HG03103 (cell line): ENCODE data around the gene LMBR1.
"Not testable (repeated sequence)": the region's sequence is repeated elsewhere in the genome, so short reads cannot be mapped to it uniquely, and the experiment has no call there.

Experiments
- ATAC-seq: cut with Tn5 transposase; IDR thresholded peaks from one replicate; pipeline ENCODE4 v1.9.1; 2021; ENCODE audit warnings: low read depth; ENCODE audit not compliant: unreplicated experiment

Gene LMBR1, protein sequence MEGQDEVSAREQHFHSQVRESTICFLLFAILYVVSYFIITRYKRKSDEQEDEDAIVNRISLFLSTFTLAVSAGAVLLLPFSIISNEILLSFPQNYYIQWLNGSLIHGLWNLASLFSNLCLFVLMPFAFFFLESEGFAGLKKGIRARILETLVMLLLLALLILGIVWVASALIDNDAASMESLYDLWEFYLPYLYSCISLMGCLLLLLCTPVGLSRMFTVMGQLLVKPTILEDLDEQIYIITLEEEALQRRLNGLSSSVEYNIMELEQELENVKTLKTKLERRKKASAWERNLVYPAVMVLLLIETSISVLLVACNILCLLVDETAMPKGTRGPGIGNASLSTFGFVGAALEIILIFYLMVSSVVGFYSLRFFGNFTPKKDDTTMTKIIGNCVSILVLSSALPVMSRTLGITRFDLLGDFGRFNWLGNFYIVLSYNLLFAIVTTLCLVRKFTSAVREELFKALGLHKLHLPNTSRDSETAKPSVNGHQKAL

DNA sequence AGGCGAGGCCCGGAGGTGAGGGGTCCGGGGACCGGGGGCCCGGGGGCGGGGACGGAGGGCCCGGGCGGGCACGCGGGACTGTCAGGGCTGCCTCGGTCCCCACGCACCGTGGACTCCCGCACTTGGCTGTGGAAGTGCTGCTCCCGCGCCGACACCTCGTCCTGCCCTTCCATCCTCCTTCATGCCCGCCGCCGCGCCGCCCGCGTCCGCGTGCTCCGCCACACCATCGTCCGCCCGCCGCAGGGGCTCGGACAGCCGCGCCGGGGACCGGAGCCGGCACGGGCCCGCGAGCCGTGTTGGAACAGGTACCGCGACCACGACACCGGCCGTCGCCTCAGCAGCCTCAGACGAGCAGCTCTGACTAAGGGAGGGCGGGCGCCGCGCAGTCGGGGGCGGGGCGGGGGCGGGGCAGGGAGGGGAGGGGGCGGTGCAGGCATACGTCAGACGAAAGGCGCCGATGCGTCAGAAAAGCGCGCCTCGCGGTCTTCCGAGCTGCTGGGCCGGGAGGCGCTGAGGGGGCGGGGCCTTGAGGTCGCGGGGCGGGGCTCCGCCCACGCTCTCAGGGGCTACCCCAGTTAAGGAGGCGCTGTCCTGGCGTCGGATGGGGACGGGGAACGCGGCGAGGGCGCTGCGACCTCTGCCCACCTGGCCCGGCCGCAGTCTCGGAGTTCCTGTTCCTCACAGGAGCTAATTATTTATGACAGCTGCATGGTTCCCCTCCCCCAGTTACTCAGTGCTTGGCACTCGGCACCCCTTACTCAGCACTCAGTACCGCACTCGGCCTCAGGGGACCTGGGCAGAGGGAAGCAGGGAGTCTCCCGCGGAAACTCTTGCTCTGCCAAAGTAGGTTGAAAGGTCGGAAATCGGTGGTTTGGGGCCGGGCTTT lies at the start of gene LMBR1:
TSS of gene LMBR1 (minus strand) at position 363 of the 886 bp plus-strand sequence. CDS start at position 173, 190 bp downstream.
- peak; percentile 71 for ATAC-seq

DNA sequence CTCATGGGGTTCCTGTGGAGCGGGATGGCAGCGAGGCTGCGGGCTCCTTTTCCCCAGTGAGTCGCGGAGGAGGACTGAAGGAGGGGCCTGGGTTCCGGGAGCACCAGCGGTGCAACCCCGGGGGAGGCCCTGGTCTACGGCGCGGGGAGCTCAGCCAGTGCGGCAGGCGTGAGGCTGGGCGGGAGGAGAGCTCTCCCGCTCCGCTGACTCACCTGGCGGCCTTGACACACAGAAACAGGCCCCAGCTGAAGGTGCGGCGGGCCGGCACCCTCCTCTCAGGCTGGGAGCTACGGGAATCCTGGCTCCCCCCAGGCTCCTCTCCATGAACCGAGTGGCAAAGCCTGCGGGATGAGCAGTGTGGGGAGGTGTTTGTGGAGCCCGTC lies 49.7 kb upstream of the LMBR1 start:
- ATAC-seq = no peak

DNA sequence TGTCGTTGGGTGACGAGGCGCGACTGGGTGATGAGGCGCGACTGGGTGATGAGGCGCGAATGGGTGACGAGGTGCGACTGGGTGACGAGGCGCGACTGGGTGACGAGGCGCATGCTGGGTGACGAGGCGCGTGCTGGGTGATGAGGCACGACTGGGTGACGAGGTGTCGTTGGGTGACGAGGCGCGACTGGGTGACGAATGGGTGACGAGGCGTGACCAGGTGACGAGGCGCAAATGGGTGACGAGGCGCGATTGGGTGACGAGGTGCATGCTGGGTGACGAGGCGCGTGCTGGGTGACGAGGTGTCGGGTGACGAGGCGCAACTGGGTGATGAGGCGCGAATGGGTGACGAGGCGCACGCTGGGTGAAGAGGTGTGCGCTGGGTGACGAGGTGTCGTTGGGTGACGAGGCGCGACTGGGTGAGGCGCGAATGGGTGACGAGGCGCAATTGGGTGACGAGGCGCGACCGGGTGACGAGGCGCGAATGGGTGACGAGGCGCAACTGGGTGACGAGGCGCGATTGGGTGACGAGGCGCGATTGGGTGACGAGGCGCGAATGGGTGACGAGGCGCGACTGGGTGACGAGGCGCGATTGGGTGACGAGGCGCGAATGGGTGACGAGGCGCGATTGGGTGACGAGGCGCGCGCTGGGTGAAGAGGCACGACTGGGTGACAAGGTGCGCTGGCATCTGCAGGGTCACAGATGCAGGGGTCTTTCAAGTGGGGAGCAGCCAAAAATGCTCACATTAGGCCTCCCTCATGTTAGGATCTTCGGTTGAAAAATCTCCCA lies 48.6 kb upstream of the LMBR1 start:
- no peak for ATAC-seq

DNA sequence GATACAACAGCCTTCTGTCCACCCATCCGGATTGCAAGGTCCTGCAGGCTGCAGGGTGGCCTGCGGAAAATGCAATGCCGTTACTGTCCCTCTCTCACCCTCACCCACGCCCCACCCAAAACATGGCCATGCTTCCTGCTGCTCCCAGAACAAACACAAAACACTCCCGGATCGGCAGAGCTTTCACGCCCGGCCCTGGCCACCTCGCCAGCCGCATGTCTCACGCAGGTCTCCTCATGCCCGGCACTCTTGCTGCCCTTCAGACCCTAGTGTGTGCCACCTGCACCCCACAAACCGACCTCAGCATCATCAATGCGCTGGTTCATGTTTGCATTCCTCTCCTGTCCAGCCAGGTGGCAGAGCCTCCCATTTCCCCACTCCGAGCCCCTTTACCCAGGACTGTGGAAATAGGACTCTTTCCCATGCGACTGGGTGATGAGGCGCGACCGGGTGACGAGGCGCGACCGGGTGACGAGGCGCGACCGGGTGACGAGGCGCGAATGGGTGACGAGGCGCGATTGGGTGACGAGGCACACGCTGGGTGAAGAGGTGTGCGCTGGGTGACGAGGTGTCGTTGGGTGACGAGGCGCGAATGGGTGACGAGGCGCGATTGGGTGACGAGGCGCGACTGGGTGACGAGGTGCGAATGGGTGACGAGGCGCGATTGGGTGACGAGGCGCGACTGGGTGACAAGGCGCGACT lies 47.6 kb upstream of the LMBR1 start:
- ATAC-seq = no peak

DNA sequence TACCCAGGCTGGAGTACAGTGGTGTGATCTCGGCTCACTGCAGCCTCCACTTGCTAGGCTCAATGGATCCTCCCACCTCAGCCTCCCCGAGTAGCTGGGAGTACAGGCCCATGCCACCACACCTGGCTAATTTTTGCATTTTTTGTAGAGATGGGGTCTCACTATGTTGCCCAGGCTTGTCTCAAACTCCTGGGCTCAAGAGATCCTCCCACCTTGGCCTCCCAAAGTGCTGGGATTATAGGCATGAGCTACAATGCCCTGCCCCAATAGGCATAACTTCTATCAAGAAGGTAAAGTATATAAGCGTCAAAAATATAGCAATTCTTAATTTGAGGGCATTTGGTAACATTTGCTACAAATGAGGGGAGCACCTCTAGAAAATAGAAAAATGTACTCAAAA lies 43.8 kb upstream of the LMBR1 start:
- ATAC-seq = not testable (repeated sequence)

DNA sequence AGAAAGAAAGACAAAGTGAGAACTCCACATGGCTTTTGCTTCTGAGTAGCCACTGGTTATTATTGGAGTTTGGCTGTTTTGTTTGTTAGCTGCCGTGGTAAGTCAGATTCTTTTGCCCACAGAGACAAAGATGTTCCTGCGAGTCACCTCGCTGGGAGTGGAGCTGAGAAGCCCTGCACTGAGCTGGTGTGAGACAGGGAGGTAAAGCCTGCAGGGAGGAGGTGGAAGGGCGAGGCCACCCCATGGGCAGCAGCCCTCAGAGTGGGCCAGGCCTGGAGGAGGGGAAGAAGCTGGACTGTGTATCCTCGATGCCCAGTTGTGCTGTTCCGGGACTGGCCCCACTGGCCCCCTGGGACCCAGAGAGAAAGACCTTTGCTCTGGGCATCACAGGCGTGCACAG lies 42.3 kb upstream of the LMBR1 start:
- ATAC-seq = no peak

DNA sequence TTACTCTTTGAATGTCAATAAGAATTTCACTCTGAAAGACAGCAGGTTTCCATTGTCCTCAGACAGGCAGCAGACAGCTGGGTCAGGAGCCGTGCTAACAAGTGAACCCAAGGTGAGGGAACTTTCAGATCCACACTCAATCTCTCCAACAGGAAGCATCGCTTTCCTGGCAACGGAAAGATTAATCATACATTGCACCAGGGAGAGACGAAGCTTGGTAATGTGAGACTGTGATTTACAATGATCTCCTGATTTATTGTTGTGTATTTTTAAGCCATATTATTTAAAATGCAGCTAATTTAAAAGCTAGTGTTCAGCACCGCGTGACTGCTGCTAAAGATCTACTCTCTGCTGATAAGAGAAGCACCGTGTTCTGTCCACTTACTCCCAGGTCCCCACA lies 39.0 kb upstream of the LMBR1 start:
- no peak for ATAC-seq

DNA sequence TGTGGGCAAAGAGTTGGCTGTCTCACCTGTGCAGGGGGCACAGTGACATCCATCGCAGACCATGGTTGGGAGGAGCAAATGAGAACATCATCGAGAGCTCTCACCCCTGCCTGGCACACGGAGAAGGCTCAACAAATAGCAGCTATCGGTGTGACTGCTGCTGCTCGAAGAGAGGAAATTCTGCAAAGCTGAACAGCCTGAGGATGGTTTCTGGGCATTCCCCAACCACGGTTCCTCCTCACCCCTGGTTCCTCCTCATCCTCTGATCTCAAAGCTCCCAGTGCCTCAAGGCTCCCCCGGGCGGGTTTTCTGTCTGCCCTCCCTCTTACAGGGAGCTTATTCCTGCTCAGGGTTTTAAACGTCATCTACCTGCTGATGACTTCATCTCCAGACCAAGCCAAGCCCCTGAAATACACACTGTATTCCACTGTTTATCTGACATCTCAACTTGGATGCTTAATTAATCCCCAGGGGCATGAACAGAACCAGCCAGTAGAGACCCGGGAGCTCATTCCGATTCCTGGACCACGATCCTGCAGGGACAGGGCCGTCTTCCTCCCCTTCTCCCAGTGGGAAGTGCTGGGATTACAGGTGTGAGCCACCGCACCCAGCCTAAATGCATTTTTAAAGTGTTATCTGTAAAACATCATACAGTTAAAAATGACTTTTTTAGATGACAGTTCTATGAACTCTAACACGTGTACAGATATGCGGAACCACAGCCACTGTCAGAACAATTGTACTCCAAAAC lies 37.0 kb upstream of the LMBR1 start:
- ATAC-seq = no peak

DNA sequence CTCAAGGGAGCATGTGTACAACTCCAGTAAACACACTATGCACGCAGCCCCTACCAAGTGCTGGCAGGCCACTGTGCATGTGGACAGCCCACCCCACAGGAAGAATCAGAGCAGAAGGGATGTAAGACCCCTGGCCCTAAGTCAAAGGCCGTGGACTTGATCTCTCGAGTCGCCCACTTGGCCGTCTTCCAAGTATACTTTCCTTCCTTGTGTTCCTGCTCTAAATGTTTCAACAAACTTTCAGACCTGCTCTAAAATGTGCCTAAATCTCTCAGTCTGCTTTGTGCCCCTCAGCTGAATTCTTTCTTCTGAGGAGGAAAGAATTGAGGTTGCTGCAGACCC lies 35.4 kb upstream of the LMBR1 start:
- ATAC-seq = no peak

DNA sequence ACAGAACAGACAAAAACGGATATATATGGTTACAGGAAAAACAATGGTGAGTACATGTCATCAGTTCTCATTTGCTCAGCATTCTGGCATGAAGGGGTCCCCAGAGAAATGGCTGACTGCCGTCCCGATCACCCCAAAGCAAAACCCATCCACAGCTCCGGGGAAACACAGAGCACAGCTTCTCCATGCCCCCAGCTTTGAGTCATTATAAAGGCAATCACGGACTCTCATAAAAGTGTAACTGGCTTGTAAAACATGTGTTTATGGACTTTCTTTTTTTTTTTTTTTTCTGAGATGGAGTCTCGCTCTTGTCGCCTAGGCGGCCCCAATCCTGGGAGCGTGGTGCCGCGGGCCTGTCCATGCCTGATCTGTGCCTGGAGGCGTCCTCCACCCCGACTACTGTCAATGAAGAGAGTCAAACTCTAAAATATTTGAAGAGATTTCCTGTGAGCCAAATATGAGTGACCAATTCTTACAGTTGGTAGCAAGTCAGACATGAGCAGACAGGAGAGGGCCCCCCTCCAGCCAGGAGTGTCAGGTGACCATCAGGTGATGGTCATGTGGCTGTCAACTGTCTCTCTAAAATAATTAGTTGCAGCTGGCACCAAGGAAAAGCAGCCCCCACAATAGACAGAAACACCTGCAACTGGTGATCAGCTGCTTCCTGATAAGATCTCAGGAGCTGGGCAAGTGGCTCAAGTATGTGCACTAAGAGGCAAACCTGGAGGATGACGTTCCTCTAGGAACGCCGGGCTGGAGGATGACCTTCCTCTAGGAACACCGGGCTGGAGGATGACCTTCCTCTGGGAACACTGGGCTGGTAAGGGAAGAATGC lies 34.8 kb upstream of the LMBR1 start:
- ATAC-seq = no peak

DNA sequence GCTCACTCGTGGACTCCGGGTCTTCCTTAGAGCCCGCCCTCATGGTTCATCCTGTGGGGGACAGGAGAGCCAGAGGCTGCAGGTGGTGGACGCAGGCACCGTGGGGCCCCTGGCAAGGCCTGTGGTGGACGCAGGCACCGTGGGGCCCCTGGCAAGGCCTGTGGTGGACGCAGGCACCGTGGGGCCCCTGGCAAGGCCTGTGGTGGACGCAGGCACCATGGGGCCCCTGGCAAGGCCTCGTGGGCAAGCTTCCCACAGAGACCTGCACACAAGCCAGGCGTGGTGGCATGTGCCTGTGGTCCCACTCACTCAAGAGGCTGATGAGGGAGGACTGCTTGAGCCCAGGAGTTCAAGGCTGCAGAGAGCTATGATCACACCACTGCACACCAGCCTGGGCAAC lies 32.8 kb upstream of the LMBR1 start:
- ATAC-seq = not testable (repeated sequence)

DNA sequence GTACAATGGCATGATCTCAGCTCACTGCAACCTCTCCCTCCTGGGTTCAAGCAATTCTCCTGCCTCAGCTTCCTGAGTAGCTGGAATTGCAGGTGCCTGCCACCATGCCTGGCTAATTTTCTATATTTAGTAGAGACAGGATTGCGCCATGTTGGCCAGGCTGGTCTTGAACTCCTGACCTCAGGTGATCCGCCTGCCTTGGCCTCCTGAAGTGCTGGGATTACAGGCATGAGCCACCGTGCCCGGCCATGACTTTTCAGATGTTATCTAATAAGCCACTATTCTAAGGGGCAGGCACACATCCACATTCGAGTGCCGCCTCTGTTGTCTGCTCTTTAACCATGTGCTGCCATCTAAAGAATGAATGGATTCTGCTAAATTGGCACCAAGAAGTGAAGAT lies 29.3 kb upstream of the LMBR1 start:
- not testable (repeated sequence) for ATAC-seq

DNA sequence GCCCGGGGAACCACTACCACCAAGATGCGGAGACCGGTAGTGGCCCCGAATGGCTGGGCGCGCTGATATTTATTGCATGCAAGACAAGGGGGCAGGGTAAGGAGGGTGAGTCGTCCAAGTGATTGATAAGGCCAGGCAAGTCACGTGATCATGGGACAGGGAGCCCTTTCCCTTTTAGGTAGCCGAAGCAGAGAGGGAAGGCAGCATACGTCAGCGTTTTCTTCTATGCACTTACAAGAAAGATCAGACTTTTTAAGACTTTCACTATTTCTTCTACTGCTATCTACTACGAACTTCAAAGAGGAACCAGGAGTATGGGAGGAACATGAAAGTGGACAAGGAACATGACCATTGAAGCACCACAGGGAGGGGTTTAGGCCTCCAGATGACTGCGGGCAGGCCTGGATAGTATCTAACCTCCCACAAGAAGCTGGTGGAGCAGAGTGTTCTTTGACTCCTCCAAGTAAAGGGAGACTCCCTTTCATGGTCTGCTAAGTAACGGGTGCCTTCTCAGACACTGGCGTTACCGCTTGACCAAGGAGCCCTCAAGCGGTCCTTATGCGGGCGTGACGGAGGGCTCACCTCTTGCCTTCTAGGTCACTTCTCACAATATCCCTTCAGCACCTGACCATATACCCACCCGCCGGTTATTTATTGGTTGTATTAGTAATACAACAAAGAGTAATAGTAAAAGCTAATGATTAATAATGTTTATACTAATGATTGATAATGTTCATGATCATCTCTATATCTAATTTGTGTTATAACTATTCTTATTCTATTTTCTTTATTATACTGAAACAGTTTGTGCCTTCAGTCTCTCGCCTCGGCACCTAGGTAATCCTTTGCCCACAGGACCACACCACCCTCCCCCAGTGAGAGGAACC lies 27.7 kb upstream of the LMBR1 start:
- ATAC-seq = not testable (repeated sequence)

DNA sequence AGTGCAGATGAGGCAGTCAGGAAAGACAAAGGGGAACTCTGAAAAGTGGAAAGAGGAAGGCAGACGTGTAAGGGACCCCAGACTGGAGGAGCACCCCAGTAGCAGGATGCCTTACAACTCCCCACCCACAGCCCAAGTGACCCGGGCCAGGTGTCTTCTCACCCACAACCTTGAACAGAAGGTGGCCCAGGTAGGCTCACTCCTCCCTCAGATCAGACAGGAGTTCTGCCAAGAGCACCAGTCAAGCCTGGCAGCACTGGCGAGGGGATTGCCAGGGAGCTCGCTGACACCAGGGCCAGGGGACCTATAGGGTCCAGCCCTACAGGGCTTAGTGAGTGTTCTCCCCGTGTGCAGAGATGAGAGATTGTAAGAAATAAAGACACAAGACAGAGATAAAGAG lies 27.1 kb upstream of the LMBR1 start:
- no peak for ATAC-seq

DNA sequence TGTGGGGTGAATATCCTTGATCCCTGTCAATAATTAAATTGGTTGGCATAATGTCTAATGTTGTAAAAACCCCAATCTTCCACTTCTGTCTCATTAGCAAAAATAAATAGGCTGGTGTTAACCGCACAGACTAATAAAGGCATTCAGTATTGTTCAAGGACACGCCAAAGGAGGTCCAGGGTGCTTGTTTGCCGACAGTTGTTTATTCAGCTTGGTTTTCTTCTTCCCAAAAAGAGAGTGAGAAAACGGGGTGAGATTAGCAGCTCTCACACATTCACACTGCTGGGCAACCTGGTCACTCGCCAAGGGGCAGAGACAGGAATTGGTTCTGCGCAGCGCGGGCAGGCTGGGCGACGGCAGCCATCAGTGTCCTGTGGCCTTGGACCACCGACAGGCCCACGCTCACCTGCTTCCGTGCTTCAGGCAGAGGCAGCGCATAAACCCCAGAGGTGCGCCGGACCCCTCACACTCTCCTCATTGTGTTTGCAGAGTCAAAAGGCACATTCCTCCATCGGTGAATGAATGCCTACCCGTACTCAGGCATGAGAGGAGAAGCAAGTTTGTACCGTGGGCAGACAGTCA lies 26.2 kb upstream of the LMBR1 start:
- no peak for ATAC-seq

DNA sequence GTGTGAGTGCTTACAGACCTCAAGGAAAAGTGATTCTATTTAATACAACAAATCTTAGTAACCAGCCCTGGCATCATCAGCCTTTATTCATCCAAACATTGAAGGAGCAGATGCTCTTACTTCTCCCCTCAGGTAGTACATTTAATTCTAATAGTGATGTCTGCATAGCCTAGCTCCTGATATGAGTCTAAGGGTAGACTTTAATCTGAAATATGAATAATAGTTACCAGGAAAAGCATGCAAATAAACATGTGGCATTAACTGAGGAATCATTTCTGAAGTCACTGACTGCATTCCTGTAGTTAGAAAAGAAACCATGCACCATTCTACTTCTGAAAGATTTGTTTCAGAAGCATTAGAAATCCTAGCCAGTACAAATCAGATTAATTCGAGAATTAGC lies 25.7 kb upstream of the LMBR1 start:
- no peak for ATAC-seq

DNA sequence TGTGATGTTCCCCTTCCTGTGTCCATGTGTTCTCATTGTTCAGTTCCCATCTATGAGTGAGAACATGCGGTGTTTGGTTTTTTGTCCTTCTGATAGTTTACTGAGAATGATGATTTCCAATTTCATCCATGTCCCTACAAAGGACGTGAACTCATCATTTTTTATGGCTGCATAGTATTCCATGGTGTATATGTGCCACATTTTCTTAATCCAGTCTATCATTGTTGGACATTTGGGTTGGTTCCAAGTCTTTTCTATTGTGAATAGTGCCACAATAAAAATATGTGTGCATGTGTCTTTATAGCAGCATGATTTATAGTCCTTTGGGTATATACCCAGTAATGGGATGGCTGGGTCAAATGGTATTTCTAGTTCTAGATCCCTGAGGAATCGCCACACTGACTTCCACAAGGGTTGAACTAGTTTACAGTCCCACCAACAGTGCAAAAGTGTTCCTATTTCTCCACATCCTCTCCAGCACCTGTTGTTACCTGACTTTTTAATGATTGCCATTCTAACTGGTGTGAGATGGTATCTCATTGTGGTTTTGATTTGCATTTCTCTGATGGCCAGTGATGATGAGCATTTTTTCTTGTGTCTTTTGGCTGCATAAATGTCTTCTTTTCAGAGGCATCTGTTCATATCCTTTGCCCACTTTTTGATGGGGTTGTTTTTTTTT lies 16.7 kb upstream of the LMBR1 start:
- not testable (repeated sequence) for ATAC-seq
